Cardiac fibroblast (primary cell): ENCODE data around the gene FCN1.

Source experiments
- DNase-seq, 2 donors: peaks; one replicate each; pipeline versions ENCODE4 v3.0.0 to v3.0.0-alpha.2; 2010; ENCODE audit warnings: low read depth in 2 of 2
- H3K4me3 ChIP-seq, 2 donors: replicated peaks in 1 of 2; 1 replicate in 1 of 2; 2 replicates in 1 of 2; pipeline ENCODE4 v1.5.1; 2011; ENCODE audit warnings: low read depth in 2 of 2, low read length in 2 of 2, mild to moderate bottlenecking in 2 of 2, moderate library complexity in 1 of 2
- TF ChIP-seq, protein P1 (sequence below): IDR thresholded peaks from one replicate; pipeline ENCODE4 v1.5.1; 2011; ENCODE audit warnings: low read depth, mild to moderate bottlenecking, low read length, inconsistent platforms

The FCN1 gene

DNA sequence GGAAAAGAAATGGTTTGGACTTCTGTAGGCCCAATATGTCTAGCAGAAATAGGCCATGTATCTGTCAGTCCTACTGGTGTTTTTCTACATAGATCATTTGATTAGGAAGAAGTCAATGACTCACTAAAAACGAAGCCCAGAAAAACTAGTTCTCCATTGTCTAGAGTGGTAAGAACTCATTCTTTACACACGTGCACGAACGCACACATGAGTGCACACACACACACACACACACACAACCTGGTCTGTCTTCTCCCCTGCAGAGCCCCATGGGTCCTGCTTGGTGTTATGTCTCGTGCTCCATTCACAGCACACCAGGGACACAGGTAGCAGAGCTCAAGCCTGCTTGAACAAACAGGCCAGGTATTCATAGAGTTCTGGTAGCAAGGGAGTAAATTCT lies 14.9 kb upstream of the FCN1 start:
- no peak overlapping the region for H3K4me3 ChIP-seq
- DNase-seq = no peak
- TF ChIP-seq, protein P1, sequence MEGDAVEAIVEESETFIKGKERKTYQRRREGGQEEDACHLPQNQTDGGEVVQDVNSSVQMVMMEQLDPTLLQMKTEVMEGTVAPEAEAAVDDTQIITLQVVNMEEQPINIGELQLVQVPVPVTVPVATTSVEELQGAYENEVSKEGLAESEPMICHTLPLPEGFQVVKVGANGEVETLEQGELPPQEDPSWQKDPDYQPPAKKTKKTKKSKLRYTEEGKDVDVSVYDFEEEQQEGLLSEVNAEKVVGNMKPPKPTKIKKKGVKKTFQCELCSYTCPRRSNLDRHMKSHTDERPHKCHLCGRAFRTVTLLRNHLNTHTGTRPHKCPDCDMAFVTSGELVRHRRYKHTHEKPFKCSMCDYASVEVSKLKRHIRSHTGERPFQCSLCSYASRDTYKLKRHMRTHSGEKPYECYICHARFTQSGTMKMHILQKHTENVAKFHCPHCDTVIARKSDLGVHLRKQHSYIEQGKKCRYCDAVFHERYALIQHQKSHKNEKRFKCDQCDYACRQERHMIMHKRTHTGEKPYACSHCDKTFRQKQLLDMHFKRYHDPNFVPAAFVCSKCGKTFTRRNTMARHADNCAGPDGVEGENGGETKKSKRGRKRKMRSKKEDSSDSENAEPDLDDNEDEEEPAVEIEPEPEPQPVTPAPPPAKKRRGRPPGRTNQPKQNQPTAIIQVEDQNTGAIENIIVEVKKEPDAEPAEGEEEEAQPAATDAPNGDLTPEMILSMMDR = no peak

DNA sequence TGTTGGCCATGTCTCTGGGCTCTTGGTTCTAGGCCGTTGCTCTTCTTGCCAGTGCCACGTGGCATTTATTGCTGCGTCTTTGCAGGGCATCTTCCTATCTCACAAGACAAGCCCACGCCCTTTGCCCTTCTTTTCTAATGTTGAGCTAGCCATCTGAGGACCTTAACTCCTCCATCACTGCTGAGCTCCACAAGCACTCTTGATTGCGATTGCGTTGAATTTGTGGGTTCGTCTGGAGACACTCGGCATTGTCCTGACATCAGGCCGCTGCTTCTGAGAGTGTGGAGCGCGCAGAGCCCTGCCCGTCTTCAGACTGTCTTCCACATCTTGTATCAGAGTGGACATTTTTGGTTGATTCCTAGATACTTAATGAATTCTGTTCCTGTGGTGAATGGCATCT lies 14.5 kb upstream of the FCN1 start:
- H3K4me3 ChIP-seq = no peak overlapping the region
- TF ChIP-seq, protein P1 = no peak
- no peak for DNase-seq

DNA sequence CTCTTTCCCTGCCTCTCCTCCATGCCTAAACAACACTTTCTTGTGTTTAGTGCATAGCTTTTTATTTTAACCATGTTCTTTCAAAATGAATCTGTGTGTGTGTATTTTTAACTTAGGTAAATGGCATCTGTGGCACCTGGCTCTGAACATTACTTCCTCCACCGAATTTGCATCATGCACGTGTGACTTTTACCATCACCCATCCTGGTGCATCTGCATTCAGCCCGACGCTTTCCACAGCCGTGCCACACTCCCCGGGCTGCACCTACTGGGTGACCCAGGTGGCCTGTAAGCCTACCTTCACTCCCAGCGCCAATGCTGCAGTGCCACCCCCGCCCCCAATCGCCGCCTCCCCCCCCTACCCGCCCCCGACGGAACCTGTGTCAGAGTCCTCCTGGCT lies 12.7 kb upstream of the FCN1 start:
- H3K4me3 ChIP-seq = no peak overlapping the region
- DNase-seq = no peak
- TF ChIP-seq, protein P1 = no peak

DNA sequence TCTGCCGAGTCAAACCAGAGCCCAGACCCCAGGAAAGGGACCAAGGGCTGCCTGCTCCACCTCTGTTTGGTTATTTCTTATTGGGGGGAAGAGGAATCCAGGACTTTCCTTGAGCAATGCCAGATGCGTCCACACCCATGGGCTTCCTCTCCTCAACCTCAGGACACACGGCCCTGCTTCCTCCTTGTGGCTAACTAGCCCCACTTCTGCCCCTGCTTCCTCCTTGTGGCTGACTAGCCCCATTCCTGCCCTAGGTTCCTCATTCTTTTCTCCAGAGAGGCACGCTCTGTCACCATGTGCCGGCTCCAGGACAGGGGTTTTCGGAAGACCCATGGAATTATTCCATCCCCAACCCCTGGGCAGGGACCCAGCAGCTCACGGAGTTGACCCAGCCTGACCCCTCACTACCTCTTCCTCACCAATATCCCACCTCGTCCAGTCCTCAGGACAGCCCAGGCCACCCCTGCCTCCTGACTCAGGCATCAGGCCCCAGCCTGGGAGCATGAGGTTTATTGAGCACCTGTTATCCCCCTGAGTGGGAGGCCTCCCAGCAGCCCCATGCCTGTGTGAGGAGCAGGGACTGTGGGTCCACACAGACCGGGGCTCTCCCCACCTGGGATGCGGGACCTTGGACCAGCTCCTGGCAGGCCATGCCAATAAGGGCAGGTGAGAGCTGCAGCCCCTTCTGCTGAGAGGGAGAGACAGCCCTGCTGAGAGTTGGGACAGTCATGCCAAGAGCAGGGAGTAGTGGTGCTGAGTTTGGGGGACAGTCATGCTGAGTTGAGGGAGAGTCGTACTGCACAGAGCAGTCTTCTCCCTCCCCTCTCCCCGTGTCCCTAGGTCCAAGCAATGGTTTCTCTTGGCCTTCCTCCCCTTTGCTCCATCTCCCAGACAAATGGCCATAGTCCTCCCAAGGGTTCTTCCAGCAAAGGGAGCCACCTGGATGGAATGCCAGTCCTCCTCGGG lies 11.8 kb upstream of the FCN1 start:
- DNase-seq = no peak
- TF ChIP-seq, protein P1 = no peak
- no peak overlapping the region for H3K4me3 ChIP-seq

DNA sequence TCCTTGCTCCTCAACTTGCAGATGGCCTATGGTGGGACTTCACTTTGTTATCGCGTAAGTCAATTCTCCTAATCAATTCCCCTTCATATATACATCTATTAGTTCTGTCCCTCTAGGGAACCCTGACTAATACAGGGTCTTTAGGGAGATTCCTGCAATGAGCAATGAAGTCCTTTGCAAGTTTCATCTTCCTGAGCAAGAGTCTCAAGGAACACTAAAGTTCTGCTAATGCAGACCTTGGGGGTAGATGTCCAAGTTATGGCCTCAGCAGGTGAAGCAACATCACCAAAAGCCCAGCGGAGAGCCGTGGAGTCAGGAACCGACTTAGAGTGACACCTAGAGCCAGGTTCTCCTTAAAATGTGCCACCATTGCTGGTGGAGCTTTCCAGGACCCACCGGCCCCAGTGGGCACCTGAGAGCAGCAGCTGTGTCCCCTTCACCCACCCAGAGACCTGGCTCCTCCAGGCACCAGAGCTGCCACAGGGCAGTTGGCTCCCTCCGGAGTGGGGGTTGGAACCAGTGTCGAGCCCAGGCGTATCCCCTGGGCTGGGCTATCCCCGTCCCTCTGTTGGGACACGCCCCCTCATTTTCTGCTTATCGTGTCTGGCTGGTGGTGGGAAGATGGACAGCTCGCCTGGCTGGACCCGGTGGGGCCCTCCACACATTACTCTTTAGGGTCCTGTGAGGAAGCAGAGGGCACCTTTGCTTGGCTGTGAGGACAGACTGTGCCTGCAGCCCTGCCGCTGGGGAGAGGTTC lies 10.9 kb upstream of the FCN1 start:
- TF ChIP-seq, protein P1 = no peak
- no peak overlapping the region for H3K4me3 ChIP-seq
- DNase-seq = no peak

DNA sequence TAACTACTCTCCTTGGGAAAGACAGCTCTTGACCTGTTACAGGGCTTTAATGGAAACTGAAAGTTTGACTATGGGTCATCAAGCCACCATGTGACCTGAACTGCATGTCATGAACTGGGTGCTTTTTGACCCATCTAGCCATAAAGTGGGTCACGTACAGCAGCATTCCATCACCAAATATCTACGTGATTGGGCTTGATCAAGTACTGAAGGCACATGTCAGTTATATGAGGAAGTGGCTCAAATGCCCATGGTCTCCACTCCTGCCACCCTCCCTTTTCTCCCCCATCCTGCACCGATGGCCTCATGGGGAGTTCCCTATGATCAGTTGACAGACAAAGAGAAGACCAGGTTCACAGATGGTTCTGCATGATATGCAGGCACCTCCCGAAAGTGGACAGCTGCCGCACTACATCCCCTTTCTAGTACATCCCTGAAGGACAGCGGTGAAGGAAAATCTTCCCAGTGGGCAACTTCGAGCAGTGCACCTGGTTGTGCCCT lies 7.3 kb upstream of the FCN1 start:
- TF ChIP-seq, protein P1 = no peak

More for the DNA sequence above, 7.3 kb upstream of the FCN1 start:
- no peak overlapping the region for H3K4me3 ChIP-seq
- DNase-seq = no peak
